Measurements from ENCODE around the gene CYP4F22. TPM values are rescaled to one million over a fixed set of nuclear protein-coding genes. Genes with fewer than 3 reads are reported as not detected.

The CYP4F22 gene
- total and polyA plus RNA-seq, 4 donors, result 0.07 to 0.18 TPM; not detected in 2

DNA sequence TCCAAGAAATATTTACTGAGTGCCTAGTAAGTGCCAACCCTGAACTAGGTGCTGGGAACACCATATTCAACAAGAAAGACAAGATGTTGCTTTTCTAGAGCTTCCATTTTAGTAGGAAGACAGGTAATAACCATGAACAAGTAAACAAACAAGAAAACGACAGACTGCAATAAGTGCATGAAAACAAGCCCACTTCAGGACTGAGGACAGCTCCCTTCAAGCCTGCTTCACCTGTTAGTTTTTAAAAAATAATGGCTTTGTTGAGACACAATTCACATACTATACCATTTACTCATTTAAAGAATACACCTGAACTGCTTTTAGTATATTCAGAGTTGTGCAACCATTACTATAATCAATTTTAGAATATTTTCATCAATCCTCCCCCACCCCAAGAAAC, 30.4 kb downstream of the CYP4F22 start:
- Histone ChIP-seq H3K9me3 (ENCODE audit: control insufficient read depth in 4 of 4, insufficient read depth in 3 of 4, low read length in 3 of 4) (peaks cover 0 to 2% (median 0%) of the 10 kb centered on the region in 4 donors), H3K4me1 (ENCODE audit: control insufficient read depth in 5 of 5, insufficient read depth in 5 of 5, low read length in 5 of 5) (no peaks in the 10 kb centered on the region), H3K4me3 (no peak overlapping the region), H3K27me3 (ENCODE audit: control insufficient read depth in 3 of 3, insufficient read depth in 3 of 3, low read length in 2 of 3) (no peaks in the 10 kb centered on the region), H3K36me3 (ENCODE audit: control insufficient read depth in 4 of 4, insufficient read depth in 4 of 4, low read length in 4 of 4) (no peaks in the 10 kb centered on the region), H3K9ac (ENCODE audit: insufficient read depth in 1 of 2, low read length in 2 of 2) (no peak overlapping the region), H3K27ac (ENCODE audit: low read depth in 1 of 2, low read length in 1 of 2) (no peak overlapping the region)
- DNase-seq, result no peak
- ATAC-seq (ENCODE audit: insufficient read depth, low FRiP score), result no peak
- WGBS, 2 donors, result 56 to 61% methylated on average over 1 of the region's 1 CpG
- TF ChIP-seq CTCF (IDR thresholded peaks at IDR 0.05; ENCODE audit: control extremely low read depth, extremely low read depth), result no peak

- DNase-seq (no peak), ATAC-seq (ENCODE audit: insufficient read depth, low FRiP score) (no peak)
- H3K27ac ChIP-seq (ENCODE audit: low read depth in 1 of 2, low read length in 1 of 2), result no peak overlapping the region
- peaks cover 0 to 4% (median 0%) of the 10 kb centered on the region in 4 donors for H3K9me3 ChIP-seq (ENCODE audit: control insufficient read depth in 4 of 4, insufficient read depth in 3 of 4, low read length in 3 of 4)
- no peaks in the 10 kb centered on the region for H3K27me3 ChIP-seq (ENCODE audit: control insufficient read depth in 3 of 3, insufficient read depth in 3 of 3, low read length in 2 of 3)
- no peaks in the 10 kb centered on the region for H3K4me1 ChIP-seq (ENCODE audit: control insufficient read depth in 5 of 5, insufficient read depth in 5 of 5, low read length in 5 of 5)
- no peaks in the 10 kb centered on the region for H3K36me3 ChIP-seq (ENCODE audit: control insufficient read depth in 4 of 4, insufficient read depth in 4 of 4, low read length in 4 of 4)
- no peak overlapping the region for H3K4me3 ChIP-seq
- no peak for TF ChIP-seq CTCF (IDR thresholded peaks at IDR 0.05; ENCODE audit: control extremely low read depth, extremely low read depth)
- no peak overlapping the region for H3K9ac ChIP-seq (ENCODE audit: insufficient read depth in 1 of 2, low read length in 2 of 2)
These were observed 31.3 kb downstream of the CYP4F22 start for GRCh38 chr19:15539638-15540037.

DNA sequence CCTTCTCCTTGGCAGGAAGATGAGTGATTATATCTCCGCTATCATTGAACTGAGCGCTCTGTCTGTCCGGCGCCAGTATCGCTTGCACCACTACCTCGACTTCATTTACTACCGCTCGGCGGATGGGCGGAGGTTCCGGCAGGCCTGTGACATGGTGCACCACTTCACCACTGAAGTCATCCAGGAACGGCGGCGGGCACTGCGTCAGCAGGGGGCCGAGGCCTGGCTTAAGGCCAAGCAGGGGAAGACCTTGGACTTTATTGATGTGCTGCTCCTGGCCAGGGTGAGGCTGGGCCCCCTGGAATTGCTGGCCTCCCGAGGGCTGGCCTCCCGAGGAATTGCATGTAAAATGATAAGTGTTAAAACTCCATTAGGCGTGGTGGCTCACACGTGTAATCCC, 32.1 kb downstream of the CYP4F22 start:
- WGBS, 2 donors, result 88 to 90% methylated on average over 19 to 20 of the region's 20 CpGs
- H3K4me1 ChIP-seq (ENCODE audit: control insufficient read depth in 5 of 5, insufficient read depth in 5 of 5, low read length in 5 of 5), result no peaks in the 10 kb centered on the region
- TF ChIP-seq CTCF (IDR thresholded peaks at IDR 0.05; ENCODE audit: control extremely low read depth, extremely low read depth), result no peak
- H3K27me3 ChIP-seq (ENCODE audit: control insufficient read depth in 3 of 3, insufficient read depth in 3 of 3, low read length in 2 of 3), result no peaks in the 10 kb centered on the region
- ATAC-seq (ENCODE audit: insufficient read depth, low FRiP score), result no peak
- H3K36me3 ChIP-seq (ENCODE audit: control insufficient read depth in 4 of 4, insufficient read depth in 4 of 4, low read length in 4 of 4), result no peaks in the 10 kb centered on the region
- H3K27ac ChIP-seq (ENCODE audit: low read depth in 1 of 2, low read length in 1 of 2), result no peak overlapping the region
- H3K4me3 ChIP-seq, result no peak overlapping the region
- DNase-seq, result no peak
- H3K9ac ChIP-seq (ENCODE audit: insufficient read depth in 1 of 2, low read length in 2 of 2), result no peak overlapping the region
- H3K9me3 ChIP-seq (ENCODE audit: control insufficient read depth in 4 of 4, insufficient read depth in 3 of 4, low read length in 3 of 4), result peaks cover 0 to 4% (median 0%) of the 10 kb centered on the region in 4 donors

DNA sequence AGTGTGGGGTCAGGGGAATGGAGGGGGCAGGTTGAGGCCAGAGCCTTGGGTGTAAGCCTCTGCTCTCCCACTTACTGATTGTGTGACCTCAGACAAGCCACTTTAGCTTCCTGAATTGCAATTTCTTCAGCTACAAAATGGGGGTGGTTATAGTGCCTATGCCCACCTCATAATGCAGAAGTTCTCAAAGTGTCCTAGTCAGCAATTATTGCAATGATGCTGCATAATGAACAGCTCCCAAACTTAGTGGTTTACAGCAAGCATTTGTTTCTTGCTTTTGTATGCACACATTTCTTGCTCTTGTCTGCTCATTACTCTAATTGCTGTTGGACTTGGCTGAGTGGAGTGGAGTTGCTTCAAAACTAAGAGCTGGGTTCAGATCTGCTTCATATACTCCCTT, 36.0 kb downstream of the CYP4F22 start:
- ATAC-seq (ENCODE audit: insufficient read depth, low FRiP score) (no peak), DNase-seq (no peak)
- no peak for TF ChIP-seq CTCF (IDR thresholded peaks at IDR 0.05; ENCODE audit: control extremely low read depth, extremely low read depth)
- Histone ChIP-seq H3K27me3 (ENCODE audit: control insufficient read depth in 3 of 3, insufficient read depth in 3 of 3, low read length in 2 of 3) (no peaks in the 10 kb centered on the region), H3K36me3 (ENCODE audit: control insufficient read depth in 4 of 4, insufficient read depth in 4 of 4, low read length in 4 of 4) (no peaks in the 10 kb centered on the region), H3K4me3 (no peak overlapping the region), H3K27ac (ENCODE audit: low read depth in 1 of 2, low read length in 1 of 2) (no peak overlapping the region), H3K9me3 (ENCODE audit: control insufficient read depth in 4 of 4, insufficient read depth in 3 of 4, low read length in 3 of 4) (peaks cover 0 to 4% (median 0%) of the 10 kb centered on the region in 4 donors), H3K9ac (ENCODE audit: insufficient read depth in 1 of 2, low read length in 2 of 2) (no peak overlapping the region), H3K4me1 (ENCODE audit: control insufficient read depth in 5 of 5, insufficient read depth in 5 of 5, low read length in 5 of 5) (no peaks in the 10 kb centered on the region)
